ENCODE measurements around the gene OBSCN.

DNA sequence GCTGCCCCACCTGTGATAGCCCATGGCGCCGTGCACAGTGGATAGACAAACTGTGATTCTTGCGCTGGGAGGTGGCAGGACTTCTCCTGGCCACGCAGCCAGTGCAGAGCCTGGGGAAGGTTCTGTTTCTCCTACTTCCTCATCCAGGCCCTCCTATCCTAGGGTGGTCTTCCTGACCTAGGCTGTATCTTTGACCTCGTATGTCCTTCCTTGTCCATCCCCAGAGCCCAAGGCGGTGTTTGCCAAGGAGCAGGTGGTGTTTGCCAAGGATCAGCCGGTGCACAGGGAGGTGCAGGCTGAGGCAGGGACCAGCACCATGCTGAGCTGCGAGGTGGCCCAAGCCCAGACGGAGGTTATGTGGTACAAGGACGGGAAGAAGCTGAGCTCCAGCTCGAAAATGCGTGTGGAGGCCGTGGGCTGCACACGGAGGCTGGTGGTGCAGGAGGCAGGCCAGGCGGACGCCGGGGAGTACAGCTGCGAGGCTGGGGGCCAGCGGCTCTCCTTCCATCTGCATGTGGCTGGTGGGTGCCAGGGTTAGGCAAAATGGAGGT lies 63.9 kb downstream of the OBSCN start:
- TF ChIP-seq CTCF (conservative IDR thresholded peaks at IDR 0.05), result no peak
- TF ChIP-seq ZFX (IDR thresholded peaks at IDR 0.05), result no peak

All from C4-2B (cell line).